HCT116 (cell line): ENCODE results near the gene SOD3. TPM values are rescaled to one million over a fixed set of nuclear protein-coding genes. Genes with fewer than 3 reads are reported as not detected.

Experiments
- ATAC-seq: fragments of 200-7000 bp; cut with Tn5 transposase; 2 replicates; pipeline ENCODE4 v1.9.1; 2020; ENCODE audit warnings: mild to moderate bottlenecking, moderate library complexity
- BruUV-seq: library from RNA; stranded (reverse); fragments of 400-500 nt; replicated peaks from 2 replicates; lab custom pipeline; 2021; lab: Mats Ljungman, UMichigan
- CTCF ChIA-PET: fragments of 300-600 bp; sonication (Branson Sonifier 250); formaldehyde crosslinking; loops from one replicate; lab custom pipeline; 2021; ENCODE audit warnings: antibody characterized with exemption; lab: Charles Lee
- POLR2A ChIA-PET: fragments of 300-600, 350-600 bp; sonication (Branson Sonifier 250); formaldehyde crosslinking; loops from one replicate; lab custom pipeline; 2021; ENCODE audit warnings: antibody characterized with exemption; lab: Charles Lee
- RAD21 ChIA-PET, 2 experiments: fragments of 300-600 bp; sonication (Branson Sonifier 250); formaldehyde crosslinking; loops; one replicate each; lab custom pipeline; 2023; ENCODE audit warnings: low total read pairs in 2 of 2; ENCODE audit not compliant: uncharacterized antibody in 2 of 2, unreplicated experiment in 2 of 2, low non-redundant PET in 1 of 2; lab: Charles Lee
- DNase-seq: peaks from one replicate; pipeline ENCODE4 v3.0.0-alpha.2; 2010; ENCODE audit warnings: low read depth, low spot score
- H2AFZ ChIP-seq: fragments of 200-600 bp; shearing (Covaris generic), sonication (generic); 2 replicates; pipeline ENCODE4 v1.6.1; 2017; ENCODE audit warnings: low read depth, mixed run types, mixed read lengths, antibody characterized with exemption, low read length; ENCODE audit not compliant: poor library complexity, severe bottlenecking
- H3K27ac ChIP-seq: 2 replicates; pipeline ENCODE4 v1.5.1; 2012; ENCODE audit warnings: low read depth, low read length
- H3K27me3 ChIP-seq: fragments of 200-600 bp; sonication (generic); 2 replicates; pipeline ENCODE4 v1.6.1; 2016; ENCODE audit warnings: mixed run types, low read length, mixed read lengths; ENCODE audit not compliant: insufficient read depth
- H3K36me3 ChIP-seq, 2 experiments: fragments of 200-500 bp in 1 of 2; fragments of 200-600 bp in 1 of 2; sonication (Bioruptor generic) in 1 of 2; sonication (generic) in 1 of 2; 2 replicates each; pipeline versions ENCODE4 v1.5.1 to v1.6.1; 2014 to 2016; ENCODE audit warnings: low read length in 2 of 2, inconsistent platforms in 1 of 2, mixed read lengths in 1 of 2, mixed run types in 1 of 2; ENCODE audit not compliant: insufficient read depth in 2 of 2, control insufficient read depth in 1 of 2
- H3K4me1 ChIP-seq, 2 experiments: fragments of 200-600 bp in 1 of 2; sonication (generic) in 1 of 2; 2 replicates each; pipeline versions ENCODE4 v1.5.1 to v1.6.1; 2012 to 2017; ENCODE audit warnings: low read length in 2 of 2, inconsistent platforms in 1 of 2, mild to moderate bottlenecking in 1 of 2, mixed read lengths in 1 of 2, mixed run types in 1 of 2, moderate library complexity in 1 of 2; ENCODE audit not compliant: insufficient read depth in 2 of 2, control insufficient read depth in 1 of 2
- H3K4me2 ChIP-seq: fragments of 200-600 bp; sonication (generic); 2 replicates; pipeline ENCODE4 v1.6.1; 2017; ENCODE audit warnings: mixed run types, low read length, mixed read lengths
- H3K4me3 ChIP-seq, 2 experiments: fragments of 200-600 bp in 1 of 2; sonication (generic) in 1 of 2; replicated peaks in 1 of 2; 2 replicates each; pipeline ENCODE4 v1.5.1; 2011 to 2016; ENCODE audit warnings: low read length in 2 of 2, control low read depth in 1 of 2, low read depth in 1 of 2, mild to moderate bottlenecking in 1 of 2, mixed read lengths in 1 of 2, mixed run types in 1 of 2
- H3K79me2 ChIP-seq: fragments of 200-600 bp; sonication (generic); 2 replicates; pipeline ENCODE4 v1.6.1; 2017; ENCODE audit warnings: mild to moderate bottlenecking, mixed run types, low read length, moderate library complexity, mixed read lengths; ENCODE audit not compliant: insufficient read depth
- H3K9ac ChIP-seq: fragments of 200-600 bp; sonication (generic); 2 replicates; pipeline ENCODE4 v1.6.1; 2016; ENCODE audit warnings: low read length, mixed read lengths
- H3K9me2 ChIP-seq: fragments of 200-600 bp; sonication (generic), shearing (Covaris generic); 2 replicates; pipeline ENCODE4 v1.6.1; 2017; ENCODE audit warnings: mixed run types, mild to moderate bottlenecking, moderate library complexity; ENCODE audit not compliant: insufficient read depth
- H3K9me3 ChIP-seq, 2 experiments: fragments of 200-500 bp in 1 of 2; fragments of 200-600 bp in 1 of 2; sonication (Bioruptor generic) in 1 of 2; sonication (generic) in 1 of 2; 2 replicates each; pipeline ENCODE4 v1.6.1; 2014 to 2017; ENCODE audit warnings: low read length in 2 of 2, mixed read lengths in 2 of 2, inconsistent platforms in 1 of 2, low read depth in 1 of 2, mild to moderate bottlenecking in 1 of 2, mixed run types in 1 of 2, moderate library complexity in 1 of 2; ENCODE audit not compliant: control insufficient read depth in 1 of 2, insufficient read depth in 1 of 2
- H4K20me1 ChIP-seq: fragments of 200-600 bp; sonication (generic), shearing (Covaris generic); 2 replicates; pipeline ENCODE4 v1.6.1; 2017; ENCODE audit warnings: mixed run types, mild to moderate bottlenecking, moderate library complexity; ENCODE audit not compliant: insufficient read depth
- ATF3 ChIP-seq: IDR thresholded peaks from 2 replicates; pipeline ENCODE4 v1.6.1; 2012
- CBX3 ChIP-seq: IDR thresholded peaks from 2 replicates; pipeline ENCODE4 v1.6.1; 2012; ENCODE audit warnings: low read depth
- CTCF ChIP-seq, 3 experiments: fragments of 200-600 bp in 1 of 3; sonication (generic) in 1 of 3; IDR thresholded peaks in 2 of 3; conservative IDR thresholded peaks in 1 of 3; 2 replicates each; pipeline ENCODE4 v1.5.1; 2012 to 2017; ENCODE audit warnings: low read depth in 2 of 3, low read length in 2 of 3, antibody characterized with exemption in 1 of 3, borderline replicate concordance in 1 of 3, control low read depth in 1 of 3, mild to moderate bottlenecking in 1 of 3, mixed read lengths in 1 of 3, mixed run types in 1 of 3, moderate library complexity in 1 of 3; ENCODE audit not compliant: insufficient read depth in 1 of 3
- EZH2phosphoT487 ChIP-seq: fragments of 200-600 bp; IDR thresholded peaks from 2 replicates; pipeline ENCODE4 v1.6.1; 2018; ENCODE audit warnings: antibody characterized with exemption, borderline replicate concordance
- JUND ChIP-seq: IDR thresholded peaks from 2 replicates; pipeline ENCODE4 v1.6.1; 2012
- POLR2A ChIP-seq: IDR thresholded peaks from 2 replicates; pipeline ENCODE4 v1.7.0; 2011; ENCODE audit warnings: borderline replicate concordance; ENCODE audit not compliant: insufficient read depth, insufficient read length; ENCODE audit errors: extremely low read depth
- POLR2AphosphoS5 ChIP-seq: IDR thresholded peaks from 2 replicates; pipeline ENCODE4 v1.6.1; 2011; ENCODE audit warnings: mild to moderate bottlenecking, low read depth, low read length, moderate library complexity
- RAD21 ChIP-seq: IDR thresholded peaks from 2 replicates; pipeline ENCODE4 v1.6.1; 2012; ENCODE audit warnings: low read depth, mild to moderate bottlenecking
- REST ChIP-seq: IDR thresholded peaks from 2 replicates; pipeline ENCODE4 v1.6.1; 2012; ENCODE audit warnings: low read depth
- SIN3A ChIP-seq: IDR thresholded peaks from 2 replicates; pipeline ENCODE4 v1.6.1; 2012; ENCODE audit warnings: low read depth
- SP1 ChIP-seq: IDR thresholded peaks from 2 replicates; pipeline ENCODE4 v1.6.1; 2012; ENCODE audit warnings: low read depth
- SRF ChIP-seq: IDR thresholded peaks from 2 replicates; pipeline ENCODE4 v1.6.1; 2012; ENCODE audit warnings: low read depth
- ZBTB33 ChIP-seq: IDR thresholded peaks from 2 replicates; pipeline ENCODE4 v1.6.1; 2011; ENCODE audit warnings: mild to moderate bottlenecking, low read length, moderate library complexity; ENCODE audit not compliant: insufficient replicate concordance; ENCODE audit errors: extremely low read depth
- ZFX ChIP-seq: fragments of 450-650 bp; IDR thresholded peaks from 2 replicates; pipeline ENCODE4 v1.6.1; 2017
- intact Hi-C: fragments of 100-400 bp; cut with micrococcal nuclease; formaldehyde crosslinking; loops from 2 replicates; pipeline ENCODE4 v1.10.0; 2022
- total RNA-seq: library from RNA; stranded (reverse); gene quantifications from one replicate; pipeline ENCODE4 v1.2.1, GENCODE V29; 2021; ENCODE audit not compliant: unreplicated experiment

The SOD3 gene
- total RNA-seq, 1 experiment from 2014 or later = 0.25 TPM

GRCh38 chr4:24802648-24803047, 7.3 kb downstream of the SOD3 start:
- Histone ChIP-seq H2AFZ (no peak overlapping the region), H3K27ac (no peak overlapping the region), H3K9me2 (no peaks in the 10 kb centered on the region), H3K4me1 (no peaks in the 10 kb centered on the region), H3K36me3 (no peaks in the 10 kb centered on the region), H3K79me2 (no peaks in the 10 kb centered on the region), H3K27me3 (0 out of 2 replicates have a peak, but pooled peaks cover 11% of the 10 kb centered on the region), H4K20me1 (no peaks in the 10 kb centered on the region), H3K4me2 (no peak overlapping the region), H3K9me3 (no peaks in the 10 kb centered on the region), H3K4me3 (no peak overlapping the region), H3K9ac (no peak overlapping the region)
- no peak for DNase-seq
- TF ChIP-seq EZH2phosphoT487 = no peak
- intact Hi-C loops = no loop called here
- BruUV-seq = no TSS peak
- ATAC-seq = no peak
- ChIA-PET RAD21 (no interaction called here), POLR2A (no interaction called here), CTCF (interaction anchor here (1.2 kb wide), 1 partner anchor 8 kb away, joined by 3 read pairs; no protein-coding TSS in a partner anchor)

GRCh38 chr4:24805067-24805466, 9.7 kb downstream of the SOD3 start:
- no peak overlapping the region for H2AFZ ChIP-seq
- CTCF ChIA-PET = no interaction called here
- no peak for TF ChIP-seq EZH2phosphoT487
- TF ChIP-seq SRF = no peak
- no peak for TF ChIP-seq CTCF (IDR thresholded peaks at IDR 0.05 in 2 of 3, conservative IDR thresholded peaks at IDR 0.05 in 1 of 3; ENCODE audit: borderline replicate concordance in 1 of 3, insufficient read depth in 1 of 3, low read depth in 2 of 3, low read length in 2 of 3)
- TF ChIP-seq SIN3A = no peak
- TF ChIP-seq ZFX = no peak
- no peak for TF ChIP-seq ATF3
- TF ChIP-seq POLR2A = no peak
- no peak for TF ChIP-seq JUND
- TF ChIP-seq RAD21 = no peak
- TF ChIP-seq CBX3 = no peak
- TF ChIP-seq POLR2AphosphoS5 = no peak
- no peak for TF ChIP-seq REST
- no peak for TF ChIP-seq ZBTB33
- TF ChIP-seq SP1 = no peak

More at GRCh38 chr4:24805067-24805466, 9.7 kb downstream of the SOD3 start:
- Histone ChIP-seq H4K20me1 (no peaks in the 10 kb centered on the region), H3K4me1 (no peaks in the 10 kb centered on the region), H3K9me2 (no peaks in the 10 kb centered on the region), H3K4me2 (no peak overlapping the region), H3K9ac (no peak overlapping the region), H3K79me2 (no peaks in the 10 kb centered on the region), H3K4me3 (no peak overlapping the region), H3K27ac (no peak overlapping the region), H3K9me3 (no peaks in the 10 kb centered on the region), H3K27me3 (0 out of 2 replicates have a peak, but pooled peaks cover 11% of the 10 kb centered on the region), H3K36me3 (no peaks in the 10 kb centered on the region)
- no TSS peak for BruUV-seq
- ChIA-PET RAD21 (no interaction called here), POLR2A (no interaction called here)
- no peak for DNase-seq
- ATAC-seq = no peak
- intact Hi-C loops = no loop called here
